Measurements from ENCODE around the gene RANBP1. TPM values are rescaled to one million over a fixed set of nuclear protein-coding genes. Genes with fewer than 3 reads are reported as not detected.

The RANBP1 gene
- total and polyA plus RNA-seq, 9 of the 15 experiments (the other 6 are each of a cell fraction or from before 2014, with no cell fraction given): 162 to 2,891 (median 1,289) TPM

DNA sequence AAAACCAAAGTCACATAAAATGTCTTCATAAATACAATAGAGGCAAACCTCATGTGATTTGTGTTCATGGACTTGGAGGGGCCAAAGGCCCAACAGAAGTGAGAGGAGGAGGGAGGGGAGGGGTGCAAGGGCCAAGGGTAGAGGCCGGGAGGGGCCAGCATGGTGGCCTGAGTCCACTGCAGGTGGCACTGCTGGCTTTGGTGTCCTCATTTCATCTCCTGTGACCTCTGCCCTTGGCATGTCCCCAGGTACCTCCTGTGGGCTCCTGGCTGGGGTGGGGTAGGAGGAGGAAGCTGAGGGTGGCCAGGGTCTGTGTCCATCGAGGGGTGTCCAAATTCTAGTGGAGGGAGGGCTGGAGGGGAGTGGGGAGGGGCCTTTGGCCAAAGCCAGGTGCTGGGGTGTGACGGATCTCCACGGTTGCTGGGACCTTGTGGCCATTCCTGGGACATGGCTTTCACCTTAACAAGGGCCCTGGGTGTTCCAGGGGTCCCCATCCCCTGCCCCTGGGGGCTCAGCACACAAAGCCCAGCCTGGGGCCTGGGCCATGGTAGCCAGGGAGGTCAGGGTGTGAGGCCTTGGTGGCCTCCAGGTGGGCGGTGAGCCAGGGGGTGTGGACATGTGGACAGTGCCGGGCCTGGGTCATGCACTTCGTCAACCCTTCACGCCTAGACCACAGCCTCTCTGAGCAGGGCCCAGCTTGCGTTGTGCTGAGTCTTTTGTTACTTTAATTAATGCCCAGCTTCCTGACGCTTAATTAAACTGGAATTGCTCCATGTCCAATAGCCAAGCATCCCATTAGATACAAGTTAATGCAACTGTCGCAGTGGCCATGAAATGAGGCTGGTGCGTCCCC is 55.6 kb downstream of the RANBP1 start:
- whole genome bisulfite sequencing (ENCODE audit: insufficient coverage, low coverage, missing lambda C conversion rate): 4% methylated on average over 12 of the region's 12 CpGs
- H3K79me2 ChIP-seq (ENCODE audit: control insufficient read depth, insufficient read depth, low read length): no peaks in the 10 kb centered on the region
- no peak overlapping the region for H3K4me3 ChIP-seq
- H3K9ac ChIP-seq (ENCODE audit: insufficient read depth in 1 of 2, low read depth in 2 of 2, low read length in 2 of 2): peak overlapping the region in 1 of 2 experiments; percentile 59; a peak in 1 of 4 replicates
- POLR2A ChIA-PET: interaction anchor here (0.7 to 1.2 kb wide), 6 partner anchors 20 to 67 kb away, joined by 3 to 5 read pairs (median 4); no protein-coding TSS in a partner anchor
- peaks cover 0 to 38% of the 10 kb centered on the region in 2 experiments; a peak in 1 of 5 replicates for H3K4me1 ChIP-seq (replicated peaks in 1 of 2; ENCODE audit: control insufficient read depth in 2 of 2, insufficient read depth in 2 of 2, low read length in 2 of 2)
- CTCF ChIA-PET (ENCODE audit: low intra/inter-chr PET ratio): no interaction called here
- no peak for FAIRE-seq
- peaks cover 81 to 97% of the 10 kb centered on the region in 2 experiments; a peak in 4 of 5 replicates for H3K27me3 ChIP-seq (ENCODE audit: control insufficient read depth in 2 of 2, insufficient read depth in 2 of 2, low read length in 2 of 2)
- no peak overlapping the region for H3K27ac ChIP-seq (ENCODE audit: extremely low read depth, low read depth, low read length)
- ATAC-seq: no peak
- in situ Hi-C loops (cut with MboI): loop anchor here (25.0 kb wide), 1 partner anchor 516 kb away; no protein-coding TSS in a partner anchor
- H3K9me1 ChIP-seq (ENCODE audit: control insufficient read depth, insufficient read depth, low read length): no peaks in the 10 kb centered on the region
- peaks cover 55% of the 10 kb centered on the region for H4K20me1 ChIP-seq (replicated peaks; ENCODE audit: control insufficient read depth, insufficient read depth, low read length)
- BruUV-seq (replicated peaks): no TSS peak
- H3K9me3 ChIP-seq (replicated peaks; ENCODE audit: control insufficient read depth, insufficient read depth, low read depth, low read length): no peaks in the 10 kb centered on the region
- intact Hi-C loops (cut with micrococcal nuclease): no loop called here
- no peak overlapping the region for H3K4me2 ChIP-seq (ENCODE audit: insufficient read depth, low read length)
- DNase-seq (ENCODE audit: extremely low read depth in 1 of 4, low spot score in 3 of 4): no peak
- H2AFZ ChIP-seq (ENCODE audit: low read depth, low read length): no peak overlapping the region
- H3K36me3 ChIP-seq (ENCODE audit: control insufficient read depth, insufficient read depth, low read length): no peaks in the 10 kb centered on the region
- TF ChIP-seq ZNF589 (CRISPR knock-in tag; IDR thresholded peaks at IDR 0.05; ENCODE audit: low read depth) (no peak), TEAD1 (CRISPR knock-in tag; IDR thresholded peaks at IDR 0.05) (peak in 1 of 2 experiments; percentile 50; a peak in 1 of 4 replicates), ZNF445 (CRISPR knock-in tag; IDR thresholded peaks at IDR 0.05; ENCODE audit: low read depth) (no peak), KHSRP (IDR thresholded peaks at IDR 0.05) (no peak), TEAD4 (IDR thresholded peaks at IDR 0.05; ENCODE audit: low read length) (no peak), TEAD4 (CRISPR knock-in tag; IDR thresholded peaks at IDR 0.05; ENCODE audit: borderline replicate concordance) (peak; percentile 33; the same call in 1 of the 2 replicates), NFATC3 (IDR thresholded peaks at IDR 0.05) (no peak), ERF (CRISPR knock-in tag; IDR thresholded peaks at IDR 0.05) (no peak), MYBL2 (IDR thresholded peaks at IDR 0.05; ENCODE audit: low read depth) (no peak), MYBL2 (CRISPR knock-in tag; IDR thresholded peaks at IDR 0.05; ENCODE audit: borderline replicate concordance) (no peak), TGIF2 (CRISPR knock-in tag; IDR thresholded peaks at IDR 0.05) (no peak; the same call in 1 of the 2 replicates), MEIS2 (IDR thresholded peaks at IDR 0.05; ENCODE audit: partially characterized antibody) (no peak), MYC (IDR thresholded peaks at IDR 0.05; ENCODE audit: low read depth, low read length) (0 out of 2 replicates have a peak, but pooled peaks have one; percentile 5), MYC (CRISPR knock-in tag; IDR thresholded peaks at IDR 0.05; ENCODE audit: borderline replicate concordance, low read depth) (no peak), CHD4 (IDR thresholded peaks at IDR 0.05; ENCODE audit: insufficient read depth, insufficient replicate concordance, low read depth, low read length, poor library complexity, severe bottlenecking) (no peak), ZC3H4 (CRISPR knock-in tag; IDR thresholded peaks at IDR 0.05; ENCODE audit: borderline replicate concordance) (peak; percentile 37; the same call in 1 of the 2 replicates), ZNF24 (IDR thresholded peaks at IDR 0.05) (no peak), ZNF444 (CRISPR knock-in tag; IDR thresholded peaks at IDR 0.05) (no peak), ZNF232 (CRISPR knock-in tag; IDR thresholded peaks at IDR 0.05) (no peak), ZNF77 (CRISPR knock-in tag; IDR thresholded peaks at IDR 0.05) (no peak), ARNT (IDR thresholded peaks at IDR 0.05) (no peak), BCOR (IDR thresholded peaks at IDR 0.05) (no peak), RAD21 (CRISPR knock-in tag; conservative IDR thresholded peaks at IDR 0.05 in 1 of 2, IDR thresholded peaks at IDR 0.05 in 1 of 2) (0 out of 4 replicates have a peak, but pooled peaks of 1 of the 2 experiments have one; percentile 7), FOXA3 (CRISPR knock-in tag; conservative IDR thresholded peaks at IDR 0.05 in 1 of 2, IDR thresholded peaks at IDR 0.05 in 1 of 2) (no peak), MTF1 (CRISPR knock-in tag; IDR thresholded peaks at IDR 0.05; ENCODE audit: borderline replicate concordance) (no peak)

All from K562 (cell line).